GM03348 (cell line): ENCODE data around the gene INSIG1.

Experiments
- DNase-seq: peaks from one replicate; pipeline ENCODE4 v3.0.0; 2012; ENCODE audit warnings: low spot score

The INSIG1 gene

DNA sequence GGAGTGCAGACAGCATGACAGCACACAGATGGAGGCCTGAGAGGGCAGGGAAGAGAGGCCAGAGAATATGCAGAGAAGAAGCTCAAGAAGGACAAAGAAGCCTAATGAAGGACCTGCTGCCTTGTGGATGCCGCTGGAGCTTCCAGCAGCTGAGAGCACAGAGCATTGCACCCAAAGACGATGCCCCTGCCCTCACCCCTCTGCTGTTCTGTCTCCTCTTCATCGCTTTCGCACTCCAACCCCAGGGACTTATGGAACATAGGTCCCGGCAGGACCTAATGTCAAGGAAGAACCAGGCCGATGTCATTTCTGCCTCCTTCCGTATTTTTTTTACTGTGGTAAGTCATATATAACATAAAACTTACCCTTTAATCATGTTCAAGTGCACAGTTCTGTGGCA is 12.3 kb upstream of the INSIG1 start:
- no peak for DNase-seq

DNA sequence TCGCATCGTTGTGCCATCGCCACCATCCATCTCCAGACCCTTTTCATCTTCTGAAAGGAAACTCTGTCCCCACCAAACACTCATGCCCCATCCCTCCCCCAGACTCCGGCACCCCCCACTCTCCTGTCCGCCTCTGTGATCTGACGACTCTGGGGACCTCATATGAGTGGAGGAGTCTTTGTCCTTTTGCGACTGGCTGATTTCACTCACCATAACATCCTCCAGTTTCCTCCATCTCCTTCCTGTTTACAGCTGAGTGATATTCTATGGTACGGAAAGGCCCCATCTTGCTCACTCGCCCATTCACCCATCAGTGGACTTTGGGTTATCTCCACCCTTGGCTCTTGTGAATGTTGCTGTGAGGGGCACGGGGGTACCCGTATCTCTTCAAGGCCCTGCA is 11.8 kb upstream of the INSIG1 start:
- DNase-seq, result no peak

- DNase-seq, result no peak
These were observed 11.0 kb upstream of the INSIG1 start for GRCh38 chr7:155286686-155287085.

DNA sequence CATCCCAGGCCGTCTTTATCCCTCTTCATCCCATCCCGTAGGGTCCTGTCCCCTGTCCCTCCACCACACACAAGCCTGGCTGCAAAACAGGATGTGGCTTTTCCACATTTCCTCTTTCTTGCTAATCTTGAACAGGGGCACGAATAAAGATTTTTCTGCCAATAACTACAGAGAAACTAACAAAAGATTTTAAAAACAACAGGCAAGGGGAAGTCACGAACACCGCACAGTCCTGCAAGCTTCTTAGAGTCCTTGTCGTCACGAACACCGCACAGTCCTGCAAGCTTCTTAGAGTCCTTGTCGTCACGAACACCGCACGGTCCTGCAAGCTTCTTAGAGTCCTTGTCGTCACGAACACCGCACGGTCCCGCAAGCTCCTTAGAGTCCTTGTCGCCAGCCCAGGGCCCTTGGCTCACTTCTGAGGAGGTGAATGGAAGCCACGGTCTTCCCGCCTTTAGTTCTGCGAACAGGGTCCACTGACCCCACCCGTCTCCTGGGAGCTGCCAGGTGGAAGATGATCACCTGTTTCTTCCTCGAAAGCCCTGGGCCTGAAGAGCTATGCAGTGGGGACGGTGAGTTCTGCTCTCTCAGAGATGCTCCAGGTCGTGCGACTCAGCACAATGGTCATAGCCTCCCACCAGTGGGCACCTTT is 10.3 kb upstream of the INSIG1 start:
- DNase-seq, result no peak

- DNase-seq, result no peak
These were observed 9.6 kb upstream of the INSIG1 start for GRCh38 chr7:155288055-155288454.

DNA sequence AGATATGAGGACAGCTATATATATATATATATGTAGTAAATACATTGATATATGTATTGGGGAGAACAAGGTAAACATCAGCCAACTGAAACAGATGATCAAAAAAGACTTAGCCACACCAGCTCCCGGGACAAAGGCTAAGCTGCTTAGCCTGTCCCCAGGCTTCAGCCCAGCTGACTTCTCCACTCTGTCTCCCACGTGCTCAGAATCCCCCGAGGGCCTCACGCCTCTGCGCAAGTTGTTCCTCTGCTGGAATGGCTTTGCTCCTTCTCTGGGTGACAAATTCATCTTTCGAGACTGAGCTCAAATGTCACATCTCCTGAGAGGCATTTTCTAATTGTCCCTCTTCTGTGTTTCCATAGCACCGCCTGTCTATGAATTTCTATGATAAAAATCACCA is 8.6 kb upstream of the INSIG1 start:
- DNase-seq, result no peak

DNA sequence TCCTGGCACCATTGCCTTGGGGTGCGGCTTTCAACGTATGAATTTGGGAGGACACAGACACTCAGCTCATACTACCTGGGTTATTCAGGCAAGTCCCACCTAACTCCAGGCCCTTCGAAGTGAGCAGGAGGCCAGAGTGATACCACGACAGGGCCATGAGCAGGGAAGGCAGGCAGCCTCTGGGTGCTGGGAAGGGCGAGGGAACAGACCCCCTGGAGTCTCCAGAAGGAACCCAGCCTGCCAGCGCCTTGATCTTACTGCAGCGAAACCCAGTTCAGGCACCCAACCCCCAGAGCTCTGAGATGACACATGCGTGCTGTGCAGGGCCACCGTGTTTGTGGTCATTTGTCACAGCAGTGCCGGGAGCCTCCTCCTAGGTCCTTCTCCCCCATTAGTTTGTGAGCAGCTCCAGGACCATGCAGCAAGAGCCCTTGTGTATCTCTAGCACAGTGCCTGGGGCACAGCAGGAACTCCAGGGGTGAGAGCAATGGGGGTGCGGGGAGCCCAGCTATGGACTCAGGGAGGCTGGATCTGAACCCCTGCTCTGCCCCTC is 7.7 kb upstream of the INSIG1 start:
- no peak for DNase-seq

- DNase-seq, result peak; percentile 58
These were observed 6.6 kb upstream of the INSIG1 start for GRCh38 chr7:155291045-155291530.

GRCh38 chr7:155291729-155292128 is 5.9 kb upstream of the INSIG1 start:
- DNase-seq, result no peak

GRCh38 chr7:155292680-155293226 is 4.9 kb upstream of the INSIG1 start:
- DNase-seq, result no peak

GRCh38 chr7:155293721-155294510 is 3.8 kb upstream of the INSIG1 start:
- no peak for DNase-seq

GRCh38 chr7:155294511-155294778 is 3.2 kb upstream of the INSIG1 start:
- no peak for DNase-seq

DNA sequence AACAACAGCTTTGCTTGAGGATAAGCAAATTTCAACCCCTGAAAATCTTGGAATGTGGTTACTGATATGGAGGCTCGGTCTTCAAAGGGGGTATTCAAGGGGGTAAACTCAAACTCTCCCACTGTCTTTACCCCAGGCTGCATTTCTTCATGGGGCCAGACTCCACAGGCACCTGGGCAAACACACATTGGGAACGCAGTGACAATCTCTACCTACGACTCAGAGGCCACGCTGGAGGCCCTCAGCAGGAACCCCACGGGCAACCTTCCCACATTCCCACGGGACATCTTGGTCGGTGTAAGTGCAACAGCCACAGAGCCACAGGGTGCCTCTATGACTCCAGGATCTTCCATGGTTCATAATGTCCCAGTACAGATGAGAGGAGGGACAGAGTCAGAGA is 2.2 kb upstream of the INSIG1 start:
- no peak for DNase-seq

DNA sequence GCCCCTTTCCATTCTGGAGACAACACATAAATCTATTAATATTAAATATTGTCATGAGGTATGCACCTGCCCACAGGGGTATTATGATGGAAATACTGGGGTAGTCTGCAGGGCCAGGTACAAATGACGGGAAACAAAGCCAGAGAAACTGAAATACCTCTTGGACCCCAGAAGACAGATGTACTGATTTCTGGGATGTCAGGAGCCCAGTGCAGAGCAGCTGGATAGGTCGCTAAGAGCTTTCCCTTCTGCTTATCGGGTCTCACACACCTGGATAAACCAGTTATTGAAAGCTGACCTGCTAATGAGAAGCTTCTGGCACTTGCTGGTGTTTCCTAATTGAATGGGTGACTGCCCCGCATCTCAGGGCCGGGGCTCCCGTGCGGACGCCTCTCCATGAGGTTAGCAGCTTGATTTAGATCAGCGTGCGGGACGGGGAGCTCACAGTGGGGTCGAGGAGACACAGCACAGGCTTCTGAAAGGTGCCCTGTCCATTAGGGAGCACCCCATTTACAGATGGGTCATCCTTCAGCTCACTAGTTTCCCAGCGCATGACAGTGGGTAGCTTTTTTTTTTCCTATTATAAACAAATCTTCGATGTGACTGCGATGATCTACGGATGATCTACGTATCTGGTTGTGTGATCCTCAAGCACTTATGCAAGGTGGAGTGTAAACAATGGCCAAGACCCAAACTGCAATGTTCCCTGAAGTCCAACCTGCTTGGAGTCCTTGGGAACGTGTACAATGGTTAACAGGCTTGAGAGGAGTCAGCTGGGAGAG is 1.5 kb upstream of the INSIG1 start:
- no peak for DNase-seq

GRCh38 chr7:155296788-155297516 is 726 bp upstream of the INSIG1 start:
- DNase-seq, result peak; percentile 75

GRCh38 chr7:155298288-155298833 is 683 bp downstream of the INSIG1 start:
- peak; percentile 30 for DNase-seq

- DNase-seq, result peak; percentile 97
These were observed 1.3 kb downstream of the INSIG1 start for GRCh38 chr7:155298834-155299534.

DNA sequence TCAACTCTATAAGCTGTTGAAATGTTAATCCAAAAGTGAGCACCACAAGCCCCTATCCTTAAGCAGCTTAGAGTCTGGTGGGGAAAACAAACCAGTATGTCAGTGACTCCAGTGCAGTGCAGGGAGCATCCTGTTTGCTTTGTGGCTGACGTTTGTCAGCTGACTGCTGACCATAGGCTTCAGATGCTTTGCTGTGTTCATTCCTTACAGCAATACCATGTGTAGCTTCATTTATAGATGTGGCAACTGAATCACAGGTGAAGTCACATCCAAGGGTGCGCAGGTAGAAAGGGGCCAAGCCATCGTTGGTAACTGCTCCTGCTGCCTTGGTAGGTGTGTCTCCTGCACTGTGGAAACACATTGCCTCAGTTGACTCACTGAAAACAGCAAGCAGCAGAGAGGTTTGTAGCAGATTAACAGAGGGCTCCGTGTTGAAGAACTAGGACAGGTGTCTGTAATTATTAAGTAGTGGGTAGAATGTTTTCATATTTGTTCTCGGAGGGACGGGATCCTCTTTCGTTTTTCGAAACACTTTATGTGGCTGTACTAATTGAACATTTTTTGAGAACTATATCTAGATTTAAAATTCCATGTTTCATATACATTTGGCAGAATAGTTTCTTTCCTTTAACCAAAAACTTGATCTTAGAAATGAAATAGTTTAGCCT is 2.0 kb downstream of the INSIG1 start:
- DNase-seq, result peak; percentile 21

DNA sequence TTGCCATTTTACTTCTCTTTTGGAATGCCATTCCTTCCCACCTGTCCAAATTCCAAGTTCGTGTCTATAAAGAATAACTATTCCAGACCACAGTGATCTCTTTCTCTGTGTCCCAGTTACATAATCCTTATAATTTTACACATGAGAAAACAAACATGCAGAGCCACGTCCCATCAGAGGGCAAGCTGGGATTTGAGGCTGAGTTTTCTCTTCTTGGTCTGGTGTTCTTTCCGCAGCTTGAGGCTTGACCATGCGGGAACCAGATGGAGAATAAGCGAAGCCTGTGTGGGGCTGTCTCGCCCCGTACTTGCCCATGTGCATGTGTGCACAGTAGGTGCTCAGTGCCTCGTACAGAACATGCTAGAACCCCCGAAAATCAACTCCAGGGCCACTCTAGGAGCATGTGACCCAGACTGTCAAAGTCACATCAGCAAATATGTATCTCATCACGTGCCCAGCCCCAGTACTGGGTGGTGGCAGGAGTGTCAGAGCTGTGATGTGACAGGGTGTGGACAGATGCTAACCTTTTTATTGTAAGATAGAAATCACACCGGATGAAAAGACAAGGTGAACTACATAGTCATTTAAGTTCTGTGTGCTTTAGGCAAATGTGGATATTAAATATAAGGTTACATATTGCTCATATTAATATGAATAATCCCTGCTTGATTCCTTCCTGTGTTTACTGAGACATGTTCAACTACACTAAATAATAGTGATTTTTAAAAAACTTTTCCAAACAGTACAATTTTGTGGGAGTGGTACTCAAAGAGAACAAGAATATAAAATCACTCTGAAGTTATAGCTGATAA is 3.2 kb downstream of the INSIG1 start:
- peak; percentile 18 for DNase-seq
